Activated T-helper 9 cell treated with anti-CD3 and anti-CD28 coated beads, Interleukin-2, amount 50 U/mL, for 16 hours (primary cell): ENCODE results near the gene ALPP.
"Not testable (repeated sequence)": the region's sequence is repeated elsewhere in the genome, so short reads cannot be mapped to it uniquely, and the experiment has no call there.

ENCODE experiments used
- DNase-seq: peaks from one replicate; pipeline ENCODE4 v3.0.0-alpha.2; 2020; ENCODE audit warnings: low read depth

ALPP gene

GRCh38 chr2:232363784-232364615 lies 14.6 kb upstream of the ALPP start:
- no peak for DNase-seq

- DNase-seq: not testable (repeated sequence)
Observed at GRCh38 chr2:232364806-232365594, 13.6 kb upstream of the ALPP start.

GRCh38 chr2:232365621-232366321 lies 12.8 kb upstream of the ALPP start:
- no peak for DNase-seq

GRCh38 chr2:232366461-232366860 lies 12.1 kb upstream of the ALPP start:
- not testable (repeated sequence) for DNase-seq

GRCh38 chr2:232367016-232367415 lies 11.5 kb upstream of the ALPP start:
- DNase-seq: no peak

- DNase-seq: no peak
Observed at GRCh38 chr2:232367591-232368233, 10.8 kb upstream of the ALPP start.

- DNase-seq: no peak
Observed at GRCh38 chr2:232368311-232368731, 10.2 kb upstream of the ALPP start.

GRCh38 chr2:232369126-232369951 lies 9.2 kb upstream of the ALPP start:
- DNase-seq: no peak

- not testable (repeated sequence) for DNase-seq
Observed at GRCh38 chr2:232370007-232370406, 8.5 kb upstream of the ALPP start.

- no peak for DNase-seq
Observed at GRCh38 chr2:232372231-232373208, 6.0 kb upstream of the ALPP start.

- DNase-seq: no peak
Observed at GRCh38 chr2:232374356-232374755, 4.2 kb upstream of the ALPP start.

- no peak for DNase-seq
Observed at GRCh38 chr2:232375164-232375563, 3.4 kb upstream of the ALPP start.

GRCh38 chr2:232376260-232376659 lies 2.3 kb upstream of the ALPP start:
- DNase-seq: no peak

GRCh38 chr2:232376713-232377112 lies 1.8 kb upstream of the ALPP start:
- no peak for DNase-seq

- no peak for DNase-seq
Observed at GRCh38 chr2:232377319-232377718, 1.2 kb upstream of the ALPP start.

- no peak for DNase-seq
Observed at GRCh38 chr2:232377841-232378734, 463 bp upstream of the ALPP start.

GRCh38 chr2:232379610-232380590 lies 1.3 kb downstream of the ALPP start:
- DNase-seq: not testable (repeated sequence)
